ENCODE results near the gene FAM162A. TPM values are rescaled to one million over a fixed set of nuclear protein-coding genes. Genes with fewer than 3 reads are reported as not detected.
A peak's percentile ranks its signal among the peaks of the same experiment; 100 is the strongest.

The FAM162A gene
- total RNA-seq, 1 donor = 16.7 TPM

DNA sequence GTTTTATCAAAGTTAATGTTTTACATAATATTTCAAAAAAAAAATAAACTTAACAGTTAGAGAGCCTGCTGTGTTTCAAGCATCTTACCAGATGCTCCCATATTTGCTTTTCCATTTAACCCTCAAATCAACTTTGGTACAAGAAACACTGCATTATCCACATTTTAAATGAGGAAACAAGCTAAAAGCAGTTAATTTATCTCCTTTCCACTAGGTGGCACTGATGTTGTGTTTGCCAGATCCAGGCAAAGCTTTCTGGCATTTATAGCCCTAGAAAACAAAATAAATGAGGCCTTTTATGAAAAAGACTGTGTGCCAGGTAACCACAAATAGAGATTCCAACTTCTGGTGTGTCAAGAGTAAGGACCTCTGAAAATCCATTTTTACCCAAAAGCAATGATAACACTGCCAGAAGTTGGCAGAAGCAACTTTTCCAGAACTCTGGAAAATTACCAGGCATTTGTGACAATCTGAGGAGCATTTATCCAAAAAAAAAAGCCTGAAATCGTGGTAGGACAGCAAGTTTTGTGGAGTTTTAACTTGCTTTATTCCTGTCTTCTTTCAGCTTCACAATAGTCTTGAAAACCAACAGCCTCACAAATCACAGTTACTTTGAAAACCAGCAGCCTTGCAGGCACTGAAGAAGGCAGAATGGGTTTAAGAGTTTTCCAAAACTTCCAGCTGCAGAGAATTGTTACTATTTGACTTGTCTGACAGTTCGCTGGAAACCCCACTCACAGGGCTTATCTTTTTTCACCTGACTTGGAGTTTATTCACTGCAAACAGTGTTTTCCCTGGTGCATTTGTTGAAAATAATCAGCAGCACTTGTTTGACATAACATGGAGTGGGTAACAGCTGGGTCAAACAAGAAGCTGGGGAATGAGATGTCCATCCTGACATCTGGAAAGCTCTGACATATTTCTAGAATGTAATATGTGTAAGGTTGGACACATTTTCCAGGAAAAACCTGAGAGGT is 9.2 kb downstream of the FAM162A start:
- no peak overlapping the region for H3K4me3 ChIP-seq (ENCODE audit: low read depth, low read length)
- TF ChIP-seq, protein P1, sequence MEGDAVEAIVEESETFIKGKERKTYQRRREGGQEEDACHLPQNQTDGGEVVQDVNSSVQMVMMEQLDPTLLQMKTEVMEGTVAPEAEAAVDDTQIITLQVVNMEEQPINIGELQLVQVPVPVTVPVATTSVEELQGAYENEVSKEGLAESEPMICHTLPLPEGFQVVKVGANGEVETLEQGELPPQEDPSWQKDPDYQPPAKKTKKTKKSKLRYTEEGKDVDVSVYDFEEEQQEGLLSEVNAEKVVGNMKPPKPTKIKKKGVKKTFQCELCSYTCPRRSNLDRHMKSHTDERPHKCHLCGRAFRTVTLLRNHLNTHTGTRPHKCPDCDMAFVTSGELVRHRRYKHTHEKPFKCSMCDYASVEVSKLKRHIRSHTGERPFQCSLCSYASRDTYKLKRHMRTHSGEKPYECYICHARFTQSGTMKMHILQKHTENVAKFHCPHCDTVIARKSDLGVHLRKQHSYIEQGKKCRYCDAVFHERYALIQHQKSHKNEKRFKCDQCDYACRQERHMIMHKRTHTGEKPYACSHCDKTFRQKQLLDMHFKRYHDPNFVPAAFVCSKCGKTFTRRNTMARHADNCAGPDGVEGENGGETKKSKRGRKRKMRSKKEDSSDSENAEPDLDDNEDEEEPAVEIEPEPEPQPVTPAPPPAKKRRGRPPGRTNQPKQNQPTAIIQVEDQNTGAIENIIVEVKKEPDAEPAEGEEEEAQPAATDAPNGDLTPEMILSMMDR (IDR thresholded peaks at IDR 0.05; ENCODE audit: insufficient read depth, low read length) = peak; percentile 77
- DNase-seq (ENCODE audit: low read depth) = peak; percentile 72

DNA sequence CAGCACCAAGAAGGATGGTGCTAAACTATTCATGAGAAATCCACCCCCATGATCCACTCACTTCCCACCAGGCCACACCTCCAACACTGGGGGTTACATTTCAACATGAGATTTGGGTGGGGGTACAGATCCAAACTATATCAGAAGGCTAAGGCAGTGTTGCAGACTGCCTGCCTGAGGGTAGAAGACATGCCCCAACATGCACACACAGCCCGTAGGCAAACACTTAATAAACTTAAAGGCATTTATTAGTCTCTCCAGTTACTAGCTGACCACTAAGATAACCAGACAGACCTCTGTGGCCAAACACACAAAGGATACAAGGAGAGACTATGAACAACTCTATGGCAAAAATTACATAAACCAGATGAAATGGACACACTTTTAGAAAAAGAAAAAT is 10.2 kb downstream of the FAM162A start:
- H3K4me3 ChIP-seq (ENCODE audit: low read depth, low read length) = no peak overlapping the region
- TF ChIP-seq, protein P1 (IDR thresholded peaks at IDR 0.05; ENCODE audit: insufficient read depth, low read length) = no peak
- DNase-seq (ENCODE audit: low read depth) = peak; percentile 11

DNA sequence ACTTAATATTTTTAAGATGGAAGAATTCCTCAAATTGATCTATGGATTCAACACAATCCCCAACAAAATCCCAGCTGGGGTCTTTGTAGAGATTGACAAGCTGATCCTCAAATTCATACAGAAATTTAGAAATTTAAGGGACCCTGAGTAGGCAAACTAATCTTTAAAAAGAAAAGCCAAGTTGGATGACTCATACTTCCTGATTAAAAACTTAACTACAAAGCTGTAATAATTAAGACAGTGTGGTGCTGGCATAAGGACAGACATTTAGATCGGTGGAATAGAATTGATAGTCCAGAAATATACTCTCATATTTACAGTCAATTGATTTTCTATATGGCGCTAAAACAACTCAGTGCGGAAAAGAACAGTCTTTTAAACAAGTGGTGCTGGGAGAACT is 11.6 kb downstream of the FAM162A start:
- TF ChIP-seq, protein P1 (IDR thresholded peaks at IDR 0.05; ENCODE audit: insufficient read depth, low read length) = no peak
- no peak overlapping the region for H3K4me3 ChIP-seq (ENCODE audit: low read depth, low read length)
- DNase-seq (ENCODE audit: low read depth) = no peak

DNA sequence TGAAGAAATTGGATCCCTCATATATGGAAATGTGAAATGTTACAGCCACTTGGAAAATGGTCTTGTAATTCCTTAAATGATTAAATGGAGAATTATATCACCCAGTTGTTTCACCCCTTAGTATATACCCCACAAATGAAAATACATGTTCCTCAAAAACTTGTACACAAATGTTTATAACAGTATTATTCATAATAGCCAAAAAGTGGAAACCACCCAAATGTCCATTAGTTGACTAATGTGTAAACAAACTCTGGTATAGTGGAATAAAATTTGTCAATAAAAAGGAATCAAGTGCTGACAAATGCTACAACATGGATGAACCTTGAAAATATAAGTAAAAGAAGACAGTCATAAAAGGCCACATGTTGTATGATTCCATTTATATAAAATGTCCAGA is 12.5 kb downstream of the FAM162A start:
- TF ChIP-seq, protein P1 (IDR thresholded peaks at IDR 0.05; ENCODE audit: insufficient read depth, low read length) = no peak
- H3K4me3 ChIP-seq (ENCODE audit: low read depth, low read length) = no peak overlapping the region
- DNase-seq (ENCODE audit: low read depth) = no peak

DNA sequence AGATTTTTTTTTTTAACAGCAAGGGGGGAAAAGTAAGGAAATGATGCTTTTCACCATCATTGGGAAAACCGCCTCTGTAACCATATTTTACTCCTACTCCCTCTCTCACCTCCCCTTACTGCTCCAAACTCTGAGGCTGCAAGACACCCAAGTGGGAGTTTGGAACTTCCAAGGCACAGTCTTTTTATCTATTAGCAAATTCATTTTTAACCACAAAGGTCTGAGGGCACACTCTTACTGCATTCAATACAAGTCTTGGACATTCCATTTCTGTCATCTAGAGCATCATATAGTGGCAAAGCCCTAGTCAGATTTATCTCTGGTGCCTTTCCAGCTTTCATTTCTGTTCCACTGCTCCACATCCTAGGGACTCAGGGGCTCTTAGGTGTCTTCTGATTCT is 13.2 kb downstream of the FAM162A start:
- TF ChIP-seq, protein P1 (IDR thresholded peaks at IDR 0.05; ENCODE audit: insufficient read depth, low read length) = no peak
- H3K4me3 ChIP-seq (ENCODE audit: low read depth, low read length) = no peak overlapping the region
- DNase-seq (ENCODE audit: low read depth) = peak; percentile 21

DNA sequence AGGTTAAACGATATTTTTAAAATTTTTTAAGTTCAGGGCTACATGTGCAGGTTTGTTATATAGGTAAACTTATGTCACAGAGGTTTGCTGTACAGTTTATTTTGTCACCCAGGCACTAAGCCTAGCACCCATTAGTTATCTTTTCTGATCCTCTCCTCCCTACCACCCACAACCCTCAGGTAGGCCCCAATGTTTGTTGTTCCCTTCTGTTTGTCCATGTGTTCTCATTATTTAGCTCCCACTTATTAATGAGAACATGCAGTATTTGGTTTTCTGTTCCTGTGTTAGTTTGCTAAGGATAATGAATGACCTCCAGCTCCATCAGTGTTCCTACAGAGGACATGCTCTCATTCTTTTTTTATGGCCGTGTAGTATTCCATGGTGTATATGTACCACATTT is 14.9 kb downstream of the FAM162A start:
- TF ChIP-seq, protein P1 (IDR thresholded peaks at IDR 0.05; ENCODE audit: insufficient read depth, low read length) = no peak
- no peak for DNase-seq (ENCODE audit: low read depth)
- H3K4me3 ChIP-seq (ENCODE audit: low read depth, low read length) = no peak overlapping the region

Measured in fibroblast of the aortic adventitia (primary cell).